IPS-11a (cell line): Measurements from ENCODE around the gene ETV6.

Experiments
- H3K4me3 ChIP-seq: one replicate; pipeline ENCODE4 v1.5.1; 2013; ENCODE audit warnings: low read depth, low read length, control low read depth

Gene ETV6

GRCh38 chr12:11822081-11822834 is 172.8 kb downstream of the ETV6 start:
- H3K4me3 ChIP-seq: no peak overlapping the region

- no peak overlapping the region for H3K4me3 ChIP-seq
Measured at GRCh38 chr12:11823043-11823442, 173.6 kb downstream of the ETV6 start.

DNA sequence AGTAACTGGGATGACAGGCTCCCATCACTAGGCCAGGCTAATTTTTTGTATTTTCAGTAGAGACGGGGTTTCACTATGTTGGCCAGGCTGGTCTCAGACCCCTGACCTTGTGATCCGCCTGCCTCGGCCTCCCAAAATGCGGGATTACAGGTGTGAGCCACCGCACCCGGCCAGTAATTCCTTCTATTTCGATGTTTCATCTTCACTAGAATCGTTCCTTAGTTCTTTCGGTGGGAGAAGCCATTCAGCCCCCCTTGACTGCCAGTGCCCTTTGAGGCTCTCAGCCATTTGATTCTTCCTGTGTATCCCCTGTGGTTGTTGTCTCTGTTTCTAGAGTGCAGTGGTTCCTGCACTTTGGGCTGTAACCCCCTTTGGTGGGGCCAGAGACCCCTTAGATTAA is 174.1 kb downstream of the ETV6 start:
- no peak overlapping the region for H3K4me3 ChIP-seq

- H3K4me3 ChIP-seq: no peak overlapping the region
Measured at GRCh38 chr12:11824069-11824468, 174.6 kb downstream of the ETV6 start.

GRCh38 chr12:11824736-11825135 is 175.3 kb downstream of the ETV6 start:
- no peak overlapping the region for H3K4me3 ChIP-seq

DNA sequence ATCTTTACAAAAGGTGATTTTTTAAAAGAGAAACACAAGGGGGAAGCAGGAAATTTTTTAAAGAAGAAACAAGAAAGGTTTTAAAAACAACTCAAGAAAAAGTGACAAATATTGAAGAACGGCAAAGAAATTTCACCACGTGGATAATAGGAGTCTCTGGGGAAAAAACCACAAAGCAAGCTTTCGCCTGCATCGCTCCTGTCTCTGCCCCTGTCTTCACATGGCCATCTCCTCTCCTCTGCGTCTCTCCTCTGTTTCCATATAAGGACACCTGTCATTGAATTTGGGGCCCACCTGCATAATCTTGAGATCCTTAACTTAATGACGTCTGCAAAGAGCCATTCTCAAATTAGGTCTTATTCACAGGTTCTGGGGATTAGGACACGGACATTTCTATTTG is 175.8 kb downstream of the ETV6 start:
- no peak overlapping the region for H3K4me3 ChIP-seq

- no peak overlapping the region for H3K4me3 ChIP-seq
Measured at GRCh38 chr12:11826574-11826973, 177.1 kb downstream of the ETV6 start.

GRCh38 chr12:11827091-11828061 is 177.9 kb downstream of the ETV6 start:
- no peak overlapping the region for H3K4me3 ChIP-seq

- H3K4me3 ChIP-seq: no peak overlapping the region
Measured at GRCh38 chr12:11829764-11830194, 180.3 kb downstream of the ETV6 start.

DNA sequence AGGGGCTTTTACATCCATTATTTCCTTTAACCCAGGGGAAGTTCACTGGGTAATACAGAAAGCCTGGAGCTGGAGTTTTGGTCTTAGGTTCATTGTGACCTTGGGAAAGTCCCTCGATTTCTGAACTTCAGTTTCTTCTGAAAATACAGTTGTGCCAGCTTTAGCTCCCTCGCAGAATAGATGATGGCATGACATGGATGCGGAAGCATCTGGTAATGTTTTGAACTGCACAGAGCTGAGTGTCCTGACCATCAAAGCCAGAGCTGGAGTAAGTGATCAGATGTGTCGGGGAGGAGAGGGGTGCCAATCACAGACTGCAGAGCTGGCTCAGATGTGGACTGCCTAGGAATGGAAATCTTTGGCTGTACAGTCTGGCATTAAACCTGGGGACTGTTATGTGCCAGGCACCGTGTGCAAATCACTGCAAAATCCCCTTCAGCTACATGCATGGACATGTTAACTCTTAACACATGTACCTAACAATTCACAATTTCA is 180.9 kb downstream of the ETV6 start:
- no peak overlapping the region for H3K4me3 ChIP-seq

GRCh38 chr12:11832093-11832492 is 182.6 kb downstream of the ETV6 start:
- no peak overlapping the region for H3K4me3 ChIP-seq

GRCh38 chr12:11833174-11833895 is 183.9 kb downstream of the ETV6 start:
- no peak overlapping the region for H3K4me3 ChIP-seq

- H3K4me3 ChIP-seq: no peak overlapping the region
Measured at GRCh38 chr12:11834104-11834812, 184.8 kb downstream of the ETV6 start.

DNA sequence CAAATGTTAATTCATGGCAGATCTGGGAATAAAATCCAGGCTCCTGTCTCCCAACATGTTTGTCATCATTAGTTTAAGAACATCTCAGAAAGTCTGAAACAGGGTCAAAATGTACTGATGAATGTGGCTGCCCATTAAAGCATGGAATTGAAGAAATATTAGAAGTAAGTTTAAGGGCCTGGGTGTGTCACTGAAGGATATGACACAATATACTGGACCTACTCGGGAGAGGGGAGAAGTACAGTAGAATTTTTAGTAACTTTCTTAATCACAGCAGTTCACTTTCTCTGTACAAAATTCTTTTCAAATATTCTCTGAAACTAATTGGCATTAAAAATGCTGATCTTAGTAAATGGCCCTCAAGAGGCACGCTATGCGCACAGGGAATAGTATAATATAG is 185.5 kb downstream of the ETV6 start:
- H3K4me3 ChIP-seq: no peak overlapping the region

GRCh38 chr12:11836282-11837151 is 187.0 kb downstream of the ETV6 start:
- no peak overlapping the region for H3K4me3 ChIP-seq

GRCh38 chr12:11837216-11837934 is 187.9 kb downstream of the ETV6 start:
- H3K4me3 ChIP-seq: no peak overlapping the region

GRCh38 chr12:11838403-11838802 is 188.9 kb downstream of the ETV6 start:
- no peak overlapping the region for H3K4me3 ChIP-seq

DNA sequence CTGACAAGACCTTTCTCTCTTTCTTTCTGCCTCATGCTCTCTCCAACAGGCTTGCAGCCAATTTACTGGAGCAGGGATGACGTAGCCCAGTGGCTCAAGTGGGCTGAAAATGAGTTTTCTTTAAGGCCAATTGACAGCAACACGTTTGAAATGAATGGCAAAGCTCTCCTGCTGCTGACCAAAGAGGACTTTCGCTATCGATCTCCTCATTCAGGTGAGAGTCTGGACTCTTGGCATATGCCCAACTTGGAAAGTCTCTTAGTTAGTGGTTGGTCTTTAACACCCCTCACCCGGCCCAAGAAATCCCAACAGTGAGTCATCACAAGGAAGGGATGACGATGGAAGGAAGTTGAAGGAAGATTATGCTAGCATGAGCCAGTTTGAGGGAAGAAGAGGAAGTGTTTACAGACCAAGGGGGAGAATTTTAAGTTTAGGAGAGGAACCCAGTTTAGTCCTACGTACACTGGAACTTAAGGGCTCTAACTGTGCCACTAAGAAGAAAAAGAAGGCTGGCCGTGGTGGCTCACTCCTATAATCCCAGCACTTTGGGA is 189.7 kb downstream of the ETV6 start:
- H3K4me3 ChIP-seq: no peak overlapping the region

DNA sequence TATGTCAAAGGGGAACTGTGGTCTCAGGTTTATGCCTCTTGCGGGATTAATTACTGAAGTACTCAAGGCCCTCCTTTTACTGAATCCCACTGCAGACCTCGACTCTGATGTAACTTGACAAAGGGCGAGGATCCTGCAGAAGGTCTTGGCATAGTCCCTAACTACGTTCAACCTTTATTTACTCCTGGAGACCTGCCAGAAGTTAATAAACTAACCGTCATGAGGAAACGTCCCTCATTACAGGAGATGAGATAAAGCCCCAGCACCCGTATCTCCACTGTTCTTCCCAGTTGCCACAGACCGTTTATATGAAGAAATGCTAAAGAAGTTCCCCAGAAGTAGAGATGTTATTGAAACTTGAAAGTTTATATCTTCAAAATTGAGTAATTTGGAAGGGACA is 190.9 kb downstream of the ETV6 start:
- no peak overlapping the region for H3K4me3 ChIP-seq
